CD4-positive, alpha-beta T cell treated with Interleukin-4 for 4 hours (primary cell): Measurements from ENCODE around the gene OGFR.

Experiments used
- DNase-seq: peaks from one replicate; pipeline ENCODE4 v3.0.0-alpha.2; 2020

OGFR gene

DNA sequence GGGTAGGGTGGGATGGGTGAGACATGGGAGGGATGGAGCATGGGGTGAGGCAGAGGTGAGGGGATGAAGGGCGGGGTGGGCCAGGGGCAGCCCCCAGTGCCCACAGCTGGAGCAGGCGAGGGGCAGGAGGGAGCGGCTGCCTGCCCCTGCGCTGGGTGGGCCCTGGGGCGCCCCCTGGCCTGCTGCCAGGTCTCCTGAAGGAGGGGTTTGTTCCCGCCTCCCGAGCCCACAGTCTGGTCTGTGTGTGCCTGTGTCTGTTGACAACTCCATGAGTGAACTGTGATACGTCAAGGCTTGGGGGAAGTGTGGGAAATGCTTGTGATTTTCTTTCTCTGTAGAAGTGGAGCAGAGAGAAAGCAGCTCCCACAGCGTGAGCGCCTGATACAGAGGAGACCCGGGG is 19.2 kb upstream of the OGFR start:
- DNase-seq = no peak

GRCh38 chr20:62786157-62786556 is 18.5 kb upstream of the OGFR start:
- no peak for DNase-seq

GRCh38 chr20:62787321-62787720 is 17.3 kb upstream of the OGFR start:
- DNase-seq = no peak

DNA sequence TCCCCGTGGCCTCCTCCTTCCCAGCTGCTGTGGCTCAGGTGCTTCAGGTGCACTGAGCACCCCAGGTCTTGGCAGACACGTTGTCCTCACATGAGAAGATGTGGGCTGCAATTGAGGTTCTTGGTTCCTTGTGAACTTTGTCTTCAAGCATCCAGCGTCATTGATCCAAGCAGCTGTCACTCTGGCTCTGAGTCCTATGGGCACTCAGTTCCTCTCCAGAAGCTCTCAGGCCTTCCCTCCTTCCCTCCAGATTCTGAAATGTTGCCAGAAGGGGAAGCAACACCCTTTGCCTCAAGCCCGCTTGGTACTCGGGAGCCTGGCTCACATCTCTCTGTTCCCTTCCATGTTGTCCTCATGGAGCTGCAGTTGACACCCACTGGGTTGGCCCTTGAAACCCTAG is 16.8 kb upstream of the OGFR start:
- no peak for DNase-seq

GRCh38 chr20:62788607-62789006 is 16.0 kb upstream of the OGFR start:
- no peak for DNase-seq

GRCh38 chr20:62790075-62790474 is 14.6 kb upstream of the OGFR start:
- no peak for DNase-seq

GRCh38 chr20:62791301-62792181 is 13.1 kb upstream of the OGFR start:
- DNase-seq = peak; percentile 75

DNA sequence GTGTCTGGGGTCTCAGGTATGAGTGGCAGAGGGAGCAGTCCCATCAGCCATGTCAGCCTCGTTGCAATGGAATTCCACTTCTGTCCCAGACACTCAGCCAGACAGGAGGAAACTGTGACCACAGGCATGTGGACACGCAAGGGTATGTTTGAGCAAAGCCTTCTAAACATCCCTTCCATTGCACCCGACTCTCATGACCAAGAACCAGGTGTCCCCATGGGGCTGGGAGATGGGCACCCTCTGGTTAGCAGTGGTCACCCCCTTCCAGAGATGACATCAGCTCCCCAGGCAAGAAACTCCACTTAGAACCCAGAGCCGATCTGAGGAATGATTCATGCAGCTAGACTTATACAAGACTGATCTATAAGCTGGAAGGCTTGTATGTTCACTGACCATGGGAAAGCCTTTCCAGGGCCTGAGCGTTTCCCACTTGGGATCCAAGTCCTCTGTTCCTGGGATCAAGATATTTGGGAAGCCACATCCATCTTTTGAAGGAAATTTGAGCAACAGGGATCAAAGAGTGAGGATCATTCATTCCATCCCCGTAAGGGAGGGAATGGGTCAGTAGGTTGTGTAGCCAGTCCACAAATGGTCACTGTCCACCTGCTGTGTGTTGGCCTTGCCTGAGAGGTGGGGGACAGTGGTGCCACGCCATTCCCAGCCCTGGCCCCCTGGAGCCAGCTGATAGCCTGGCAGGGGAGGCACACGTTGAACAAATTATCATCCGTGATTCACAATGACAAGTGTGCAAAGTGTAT is 12.3 kb upstream of the OGFR start:
- no peak for DNase-seq

DNA sequence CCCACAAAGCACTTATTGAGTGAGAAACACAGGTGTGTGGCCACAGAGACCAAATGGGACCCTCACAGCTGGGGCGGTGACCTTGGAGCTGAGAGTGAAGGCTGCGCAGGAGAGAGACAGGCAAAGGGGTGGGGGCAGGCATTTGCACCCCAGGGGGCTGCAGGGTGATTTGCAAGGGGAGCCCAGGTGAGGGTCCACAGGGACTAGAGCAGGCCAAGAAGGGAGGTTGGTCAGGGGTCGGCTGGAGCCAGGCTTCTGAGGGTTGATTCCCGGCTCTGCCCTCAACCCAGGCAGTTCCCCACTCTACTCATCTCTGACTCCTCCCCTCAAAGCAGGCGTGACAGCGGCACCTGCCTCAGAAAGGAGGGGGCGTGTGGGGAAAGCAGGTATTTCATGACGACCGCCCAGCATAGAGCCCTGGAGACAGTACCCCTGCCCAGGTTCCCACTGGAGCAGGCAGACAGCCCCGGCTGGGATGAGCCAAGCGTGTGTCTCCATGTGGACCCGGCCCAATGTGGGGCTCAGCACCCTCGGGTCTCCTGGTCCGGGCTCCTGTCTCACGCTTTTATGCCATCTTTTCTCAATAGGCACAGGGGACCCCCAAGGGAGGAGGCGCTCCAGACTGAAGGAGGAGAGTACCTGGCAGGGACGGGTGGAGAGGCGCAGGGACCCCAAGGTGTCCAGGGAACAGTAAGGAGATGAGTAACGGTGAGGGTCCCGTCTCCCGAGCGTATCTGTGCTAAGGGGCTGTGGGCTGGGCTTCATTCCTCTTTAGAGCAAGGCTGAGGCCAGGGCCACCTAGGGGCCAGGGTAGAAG is 11.5 kb upstream of the OGFR start:
- DNase-seq = no peak

DNA sequence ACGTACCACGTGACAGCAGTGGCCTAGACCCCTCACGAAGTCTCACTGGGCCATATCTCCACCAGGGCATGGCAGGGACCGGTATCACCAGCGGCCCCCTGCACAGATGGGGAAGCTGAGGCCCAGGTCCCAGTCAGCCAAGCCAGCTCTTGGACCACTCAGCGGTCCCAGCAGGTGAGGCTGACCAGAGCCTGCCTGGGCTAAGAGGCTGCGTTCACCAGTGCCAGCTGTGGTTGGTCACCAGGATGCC is 11.0 kb upstream of the OGFR start:
- no peak for DNase-seq

- peak; percentile 92 for DNase-seq
These were observed 10.5 kb upstream of the OGFR start for GRCh38 chr20:62794007-62794724.

DNA sequence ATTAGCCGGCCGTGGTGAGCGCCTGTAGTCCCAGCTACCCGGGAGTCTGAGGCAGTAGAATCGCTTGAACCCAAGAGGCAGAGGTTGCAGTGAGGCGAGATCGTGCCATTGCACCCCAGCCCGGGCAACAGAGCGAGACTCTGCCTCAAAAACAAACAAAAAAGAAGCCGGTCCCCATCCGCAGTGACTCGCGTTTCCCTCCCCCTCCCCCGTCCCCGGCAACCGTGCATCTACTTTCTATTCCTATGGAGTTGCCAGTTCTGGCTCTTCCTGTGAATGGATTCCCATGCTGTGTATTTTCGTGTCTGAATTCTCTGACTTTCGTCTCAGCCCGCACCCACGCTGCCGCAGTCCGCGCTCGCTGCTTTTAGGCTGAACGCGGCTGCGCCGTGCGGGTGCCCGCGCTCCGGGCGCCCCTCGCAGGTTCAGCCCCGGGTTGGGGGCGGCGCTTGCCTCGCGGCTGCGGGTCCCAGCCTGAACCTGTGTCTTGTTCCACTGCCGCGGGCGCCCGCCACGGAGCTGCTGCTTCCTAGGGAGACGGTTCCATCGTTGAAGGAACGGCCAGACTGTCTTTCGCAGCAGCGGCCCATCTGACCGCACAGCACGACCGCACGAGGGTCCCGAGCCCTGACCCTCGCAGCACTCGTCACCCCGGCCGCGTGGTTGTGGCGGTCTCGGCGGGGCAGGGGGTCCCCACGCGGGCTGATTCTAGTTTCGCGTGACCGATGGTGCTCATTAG is 9.4 kb upstream of the OGFR start:
- DNase-seq = peak; percentile 45

GRCh38 chr20:62796699-62797491 is 7.7 kb upstream of the OGFR start:
- DNase-seq = no peak

DNA sequence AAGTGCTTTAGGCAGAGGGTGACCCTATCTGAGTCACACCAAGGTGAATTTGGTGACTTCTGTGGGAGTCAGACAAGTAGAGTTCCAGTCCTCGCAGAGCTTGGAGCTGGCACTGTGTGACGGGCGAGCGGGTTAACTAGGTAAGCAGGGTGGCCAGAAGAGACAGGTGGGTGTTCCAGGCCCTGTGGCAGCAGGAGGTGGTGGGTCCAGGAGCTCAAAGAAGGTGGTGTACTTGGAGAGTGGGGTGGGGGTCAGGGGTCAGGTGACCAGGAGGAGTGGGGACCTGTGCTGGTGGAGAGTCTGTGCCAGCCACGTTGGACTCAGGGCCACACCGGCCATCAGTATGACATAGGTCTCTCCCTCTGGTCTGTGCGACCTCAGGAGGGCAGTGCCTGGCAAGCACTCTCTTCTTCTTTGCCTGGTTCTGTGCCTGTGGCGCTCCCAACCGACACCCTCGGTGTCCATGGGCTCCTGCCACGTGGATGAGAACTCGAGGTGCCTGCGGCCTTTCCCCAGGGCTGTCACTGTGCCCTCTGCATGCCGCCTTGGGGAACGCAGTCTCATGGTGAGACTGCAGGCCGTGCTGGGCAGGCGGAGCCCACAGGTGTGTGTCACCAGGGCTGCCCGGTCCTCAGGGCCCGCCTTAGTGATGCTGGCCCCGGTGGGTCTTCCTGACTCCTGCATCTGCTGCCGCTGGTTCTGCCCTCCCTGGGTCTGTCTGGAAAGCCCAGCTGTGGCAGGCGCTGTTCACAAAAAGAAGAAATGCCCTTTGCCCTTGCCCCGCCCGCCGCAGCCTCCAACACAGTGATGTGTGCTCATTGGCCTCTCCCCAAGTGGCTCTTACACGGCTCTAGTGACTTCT is 6.7 kb upstream of the OGFR start:
- no peak for DNase-seq

GRCh38 chr20:62799036-62799435 is 5.6 kb upstream of the OGFR start:
- DNase-seq = no peak

DNA sequence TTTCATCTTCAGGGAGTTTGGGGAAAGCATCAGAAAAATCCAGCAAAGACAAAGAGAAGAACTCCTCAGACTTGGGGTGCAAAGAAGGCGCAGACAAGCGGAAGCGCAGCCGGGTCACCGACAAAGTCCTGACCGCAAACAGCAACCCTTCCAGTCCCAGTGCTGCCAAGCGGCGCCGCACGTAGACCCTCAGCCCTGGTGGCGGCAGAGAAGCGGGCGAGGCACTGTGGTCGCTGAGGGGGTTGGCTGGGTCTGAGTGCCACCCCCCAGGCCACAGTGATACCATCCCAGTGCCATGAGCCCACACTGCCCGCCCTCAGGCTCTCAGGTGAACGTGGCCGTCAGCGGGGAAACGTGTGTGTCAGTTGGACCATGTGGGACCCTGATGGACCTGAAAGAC is 5.2 kb upstream of the OGFR start:
- DNase-seq = no peak

DNA sequence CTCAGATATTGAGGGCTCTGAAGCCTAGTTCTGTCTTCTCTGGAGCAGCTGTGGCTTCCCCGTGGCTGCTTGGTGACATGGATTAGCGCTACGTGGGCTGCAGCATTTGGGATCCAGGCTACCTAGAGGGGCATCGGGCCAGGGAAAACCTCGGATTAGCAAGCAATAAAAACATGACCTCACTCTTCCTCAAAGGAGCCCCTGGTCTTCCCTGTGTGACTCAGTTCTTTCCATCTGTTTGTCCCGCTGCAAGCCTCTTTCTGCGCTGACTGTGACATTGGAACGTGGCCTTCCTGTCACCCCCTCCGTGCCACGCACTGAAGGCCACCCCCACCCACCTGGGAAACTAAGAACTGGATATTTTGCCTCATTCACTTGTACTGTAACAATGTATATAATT is 4.8 kb upstream of the OGFR start:
- no peak for DNase-seq

GRCh38 chr20:62800314-62801259 is 4.0 kb upstream of the OGFR start:
- DNase-seq = no peak
